WTC11 (cell line): ENCODE results near the gene ARHGAP15. TPM values are rescaled to one million over a fixed set of nuclear protein-coding genes. Genes with fewer than 3 reads are reported as not detected.

Experiments
- ATAC-seq: fragments of 200-7000 bp; cut with Tn5 transposase; 2 replicates; pipeline ENCODE4 v1.10.0; 2021; ENCODE audit warnings: mild to moderate bottlenecking, moderate library complexity
- CTCF ChIA-PET: fragments of 300-600 bp; sonication (Branson Sonifier 250); formaldehyde crosslinking; loops from one replicate; lab custom pipeline; 2021; ENCODE audit warnings: antibody characterized with exemption; lab: Charles Lee
- POLR2A ChIA-PET: fragments of 350-600 bp; sonication (Branson Sonifier 250); formaldehyde crosslinking; loops from one replicate; lab custom pipeline; 2021; ENCODE audit warnings: antibody characterized with exemption; lab: Charles Lee
- DNase-seq: peaks from one replicate; pipeline ENCODE4 v3.0.0; 2021; ENCODE audit warnings: low spot score
- H3K27ac Mint-ChIP-seq: 2 replicates; pipeline ENCODE4 v1.8.0; 2021; ENCODE audit warnings: mixed read lengths
- H3K27me3 Mint-ChIP-seq: 2 replicates; pipeline ENCODE4 v1.8.0; 2021; ENCODE audit warnings: low read depth, mild to moderate bottlenecking, moderate library complexity, mixed read lengths
- H3K36me3 Mint-ChIP-seq: 2 replicates; pipeline ENCODE4 v1.8.0; 2021; ENCODE audit warnings: mixed read lengths
- H3K4me1 Mint-ChIP-seq: 2 replicates; pipeline ENCODE4 v1.8.0; 2022; ENCODE audit warnings: mixed read lengths
- H3K4me3 Mint-ChIP-seq: 2 replicates; pipeline ENCODE4 v1.8.0; 2021; ENCODE audit warnings: mild to moderate bottlenecking, moderate library complexity, mixed read lengths
- H3K9me3 Mint-ChIP-seq: 2 replicates; pipeline ENCODE4 v1.8.0; 2021; ENCODE audit warnings: mixed read lengths
- ATF1 ChIP-seq: sonication (generic); formaldehyde crosslinking; IDR thresholded peaks from 2 replicates; pipeline ENCODE4 v1.8.1; 2023; ENCODE audit warnings: mild to moderate bottlenecking, moderate library complexity, missing genetic modification reagents
- CREM ChIP-seq: sonication (generic); formaldehyde crosslinking; IDR thresholded peaks from 2 replicates; pipeline ENCODE4 v1.8.1; 2022; ENCODE audit warnings: mild to moderate bottlenecking, missing genetic modification reagents, moderate library complexity
- EMX1 ChIP-seq: fragments of 250-450 bp; sonication (Bioruptor Pico); IDR thresholded peaks from 2 replicates; pipeline ENCODE4 v1.8.0; 2021; ENCODE audit warnings: mild to moderate bottlenecking
- FOXJ3 ChIP-seq: sonication (generic); formaldehyde crosslinking; IDR thresholded peaks from 2 replicates; pipeline ENCODE4 v1.9.0; 2021; ENCODE audit warnings: missing genetic modification reagents, mild to moderate bottlenecking, borderline replicate concordance
- RELA ChIP-seq: sonication (generic); formaldehyde crosslinking; IDR thresholded peaks from 2 replicates; pipeline ENCODE4 v1.8.1; 2022; ENCODE audit warnings: missing genetic modification reagents, mild to moderate bottlenecking, borderline replicate concordance
- RORB ChIP-seq: fragments of 250-450 bp; sonication (Bioruptor Pico); IDR thresholded peaks from 2 replicates; pipeline ENCODE4 v1.9.0; 2021; ENCODE audit warnings: mild to moderate bottlenecking
- TEAD1 ChIP-seq: sonication (generic); formaldehyde crosslinking; IDR thresholded peaks from 2 replicates; pipeline ENCODE4 v1.8.0; 2022; ENCODE audit warnings: mild to moderate bottlenecking, missing genetic modification reagents
- ZNF423 ChIP-seq: fragments of 250-450 bp; sonication (Bioruptor Pico); IDR thresholded peaks from 2 replicates; pipeline ENCODE4 v2.1.2; 2022; ENCODE audit warnings: mild to moderate bottlenecking, moderate library complexity
- total RNA-seq: library from RNA; stranded (reverse); gene quantifications from 3 replicates; pipeline ENCODE4 v1.2.3, GENCODE V29; 2021
- TF ChIP-seq, protein P1 (sequence below): sonication (generic); formaldehyde crosslinking; IDR thresholded peaks from 2 replicates; pipeline ENCODE4 v1.8.1; 2023; ENCODE audit warnings: mild to moderate bottlenecking, missing genetic modification reagents, borderline replicate concordance
- TF ChIP-seq, protein P2 (sequence below): sonication (generic); formaldehyde crosslinking; IDR thresholded peaks from 2 replicates; pipeline ENCODE4 v1.8.0; 2022; ENCODE audit warnings: missing genetic modification reagents
- TF ChIP-seq, protein P3 (sequence below): sonication (generic); formaldehyde crosslinking; IDR thresholded peaks from 2 replicates; pipeline ENCODE4 v1.8.1; 2022; ENCODE audit warnings: mild to moderate bottlenecking, moderate library complexity, missing genetic modification reagents
- TF ChIP-seq, protein P4 (sequence below): sonication (generic); formaldehyde crosslinking; IDR thresholded peaks from 2 replicates; pipeline ENCODE4 v1.8.1; 2023; ENCODE audit warnings: mild to moderate bottlenecking, missing genetic modification reagents
- TF ChIP-seq, protein P5 (sequence below): fragments of 250-450 bp; sonication (Bioruptor Pico); IDR thresholded peaks from 2 replicates; pipeline ENCODE4 v1.9.0; 2021; ENCODE audit warnings: mild to moderate bottlenecking
- TF ChIP-seq, protein P6 (sequence below): sonication (generic); formaldehyde crosslinking; conservative IDR thresholded peaks from 2 replicates; pipeline ENCODE4 v1.8.1; 2022; ENCODE audit warnings: mild to moderate bottlenecking, missing genetic modification reagents
- TF ChIP-seq, protein P7 (sequence below): fragments of 250-450 bp; sonication (Bioruptor Pico); conservative IDR thresholded peaks from 2 replicates; pipeline ENCODE4 v1.9.0; 2021; ENCODE audit warnings: mild to moderate bottlenecking
- TF ChIP-seq, protein P8 (sequence below): sonication (generic); formaldehyde crosslinking; IDR thresholded peaks from 2 replicates; pipeline ENCODE4 v1.8.1; 2022; ENCODE audit warnings: mild to moderate bottlenecking, missing genetic modification reagents, moderate library complexity, borderline replicate concordance

The ARHGAP15 gene
- total RNA-seq, 1 experiment from 2014 or later: 0.28 TPM

DNA sequence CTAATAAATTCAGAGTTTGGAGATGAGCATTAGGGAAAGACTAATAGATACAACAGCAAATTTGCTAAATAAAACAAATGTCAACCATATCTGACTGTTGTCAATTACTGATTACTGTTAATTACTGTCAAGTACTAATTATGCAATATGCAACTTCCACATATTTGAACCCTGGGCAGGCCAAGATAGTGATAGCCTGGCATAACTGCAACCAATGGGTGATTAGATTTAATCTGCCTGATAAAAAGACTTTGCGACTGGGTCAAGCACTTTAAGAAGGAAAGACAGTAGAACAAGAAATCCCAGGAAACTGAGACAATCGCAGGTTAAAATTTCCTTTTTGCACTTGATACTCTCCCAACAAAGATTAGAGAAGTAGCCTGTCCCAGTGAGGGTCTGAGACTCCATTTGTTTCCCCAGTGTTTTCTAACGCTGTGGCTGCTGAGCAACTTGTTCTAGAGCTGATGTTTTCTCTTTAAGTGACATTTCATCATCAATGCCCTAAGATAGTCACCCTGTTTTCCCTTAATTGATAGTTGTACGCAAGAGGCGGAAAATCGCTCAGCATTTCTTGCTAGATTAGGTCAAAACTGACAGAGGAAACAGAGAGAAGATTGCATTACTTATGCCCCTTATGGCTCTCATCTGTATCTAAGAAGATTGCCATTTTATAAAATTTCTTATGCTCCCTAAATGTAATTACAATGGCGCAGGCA is 17.8 kb downstream of the ARHGAP15 start (continued):
- TF ChIP-seq, protein P1, sequence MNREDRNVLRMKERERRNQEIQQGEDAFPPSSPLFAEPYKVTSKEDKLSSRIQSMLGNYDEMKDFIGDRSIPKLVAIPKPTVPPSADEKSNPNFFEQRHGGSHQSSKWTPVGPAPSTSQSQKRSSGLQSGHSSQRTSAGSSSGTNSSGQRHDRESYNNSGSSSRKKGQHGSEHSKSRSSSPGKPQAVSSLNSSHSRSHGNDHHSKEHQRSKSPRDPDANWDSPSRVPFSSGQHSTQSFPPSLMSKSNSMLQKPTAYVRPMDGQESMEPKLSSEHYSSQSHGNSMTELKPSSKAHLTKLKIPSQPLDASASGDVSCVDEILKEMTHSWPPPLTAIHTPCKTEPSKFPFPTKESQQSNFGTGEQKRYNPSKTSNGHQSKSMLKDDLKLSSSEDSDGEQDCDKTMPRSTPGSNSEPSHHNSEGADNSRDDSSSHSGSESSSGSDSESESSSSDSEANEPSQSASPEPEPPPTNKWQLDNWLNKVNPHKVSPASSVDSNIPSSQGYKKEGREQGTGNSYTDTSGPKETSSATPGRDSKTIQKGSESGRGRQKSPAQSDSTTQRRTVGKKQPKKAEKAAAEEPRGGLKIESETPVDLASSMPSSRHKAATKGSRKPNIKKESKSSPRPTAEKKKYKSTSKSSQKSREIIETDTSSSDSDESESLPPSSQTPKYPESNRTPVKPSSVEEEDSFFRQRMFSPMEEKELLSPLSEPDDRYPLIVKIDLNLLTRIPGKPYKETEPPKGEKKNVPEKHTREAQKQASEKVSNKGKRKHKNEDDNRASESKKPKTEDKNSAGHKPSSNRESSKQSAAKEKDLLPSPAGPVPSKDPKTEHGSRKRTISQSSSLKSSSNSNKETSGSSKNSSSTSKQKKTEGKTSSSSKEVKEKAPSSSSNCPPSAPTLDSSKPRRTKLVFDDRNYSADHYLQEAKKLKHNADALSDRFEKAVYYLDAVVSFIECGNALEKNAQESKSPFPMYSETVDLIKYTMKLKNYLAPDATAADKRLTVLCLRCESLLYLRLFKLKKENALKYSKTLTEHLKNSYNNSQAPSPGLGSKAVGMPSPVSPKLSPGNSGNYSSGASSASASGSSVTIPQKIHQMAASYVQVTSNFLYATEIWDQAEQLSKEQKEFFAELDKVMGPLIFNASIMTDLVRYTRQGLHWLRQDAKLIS: no peak
- TF ChIP-seq, protein P2, sequence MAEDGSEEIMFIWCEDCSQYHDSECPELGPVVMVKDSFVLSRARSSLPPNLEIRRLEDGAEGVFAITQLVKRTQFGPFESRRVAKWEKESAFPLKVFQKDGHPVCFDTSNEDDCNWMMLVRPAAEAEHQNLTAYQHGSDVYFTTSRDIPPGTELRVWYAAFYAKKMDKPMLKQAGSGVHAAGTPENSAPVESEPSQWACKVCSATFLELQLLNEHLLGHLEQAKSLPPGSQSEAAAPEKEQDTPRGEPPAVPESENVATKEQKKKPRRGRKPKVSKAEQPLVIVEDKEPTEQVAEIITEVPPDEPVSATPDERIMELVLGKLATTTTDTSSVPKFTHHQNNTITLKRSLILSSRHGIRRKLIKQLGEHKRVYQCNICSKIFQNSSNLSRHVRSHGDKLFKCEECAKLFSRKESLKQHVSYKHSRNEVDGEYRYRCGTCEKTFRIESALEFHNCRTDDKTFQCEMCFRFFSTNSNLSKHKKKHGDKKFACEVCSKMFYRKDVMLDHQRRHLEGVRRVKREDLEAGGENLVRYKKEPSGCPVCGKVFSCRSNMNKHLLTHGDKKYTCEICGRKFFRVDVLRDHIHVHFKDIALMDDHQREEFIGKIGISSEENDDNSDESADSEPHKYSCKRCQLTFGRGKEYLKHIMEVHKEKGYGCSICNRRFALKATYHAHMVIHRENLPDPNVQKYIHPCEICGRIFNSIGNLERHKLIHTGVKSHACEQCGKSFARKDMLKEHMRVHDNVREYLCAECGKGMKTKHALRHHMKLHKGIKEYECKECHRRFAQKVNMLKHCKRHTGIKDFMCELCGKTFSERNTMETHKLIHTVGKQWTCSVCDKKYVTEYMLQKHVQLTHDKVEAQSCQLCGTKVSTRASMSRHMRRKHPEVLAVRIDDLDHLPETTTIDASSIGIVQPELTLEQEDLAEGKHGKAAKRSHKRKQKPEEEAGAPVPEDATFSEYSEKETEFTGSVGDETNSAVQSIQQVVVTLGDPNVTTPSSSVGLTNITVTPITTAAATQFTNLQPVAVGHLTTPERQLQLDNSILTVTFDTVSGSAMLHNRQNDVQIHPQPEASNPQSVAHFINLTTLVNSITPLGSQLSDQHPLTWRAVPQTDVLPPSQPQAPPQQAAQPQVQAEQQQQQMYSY: no peak

DNA sequence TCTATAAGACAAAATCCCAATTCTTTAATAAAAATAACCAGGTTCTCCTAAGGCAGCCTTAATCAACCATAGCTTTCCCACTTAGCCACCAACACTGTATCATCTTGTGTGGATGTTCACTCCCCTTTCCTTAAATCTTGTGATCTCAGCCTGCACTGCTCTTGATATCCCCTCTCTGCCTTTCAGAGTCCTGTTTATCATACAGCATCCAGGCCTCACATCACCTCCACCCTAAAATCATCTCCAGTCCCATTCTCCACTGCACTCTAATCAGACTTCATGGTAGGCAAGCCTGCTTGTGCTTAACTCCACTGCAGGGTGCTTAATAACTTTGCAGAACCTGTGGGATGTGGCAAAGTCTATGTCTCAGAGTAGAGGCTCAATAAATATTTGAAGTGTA is 18.8 kb downstream of the ARHGAP15 start:
- no peak overlapping the region for H3K4me3 Mint-ChIP-seq
- ChIA-PET CTCF (interaction anchor here (1.3 kb wide), 1 partner anchor 112 kb away, joined by 5 read pairs; no protein-coding TSS in a partner anchor), POLR2A (no interaction called here)
- ATAC-seq (no peak), DNase-seq (no peak)
- TF ChIP-seq, protein P3, sequence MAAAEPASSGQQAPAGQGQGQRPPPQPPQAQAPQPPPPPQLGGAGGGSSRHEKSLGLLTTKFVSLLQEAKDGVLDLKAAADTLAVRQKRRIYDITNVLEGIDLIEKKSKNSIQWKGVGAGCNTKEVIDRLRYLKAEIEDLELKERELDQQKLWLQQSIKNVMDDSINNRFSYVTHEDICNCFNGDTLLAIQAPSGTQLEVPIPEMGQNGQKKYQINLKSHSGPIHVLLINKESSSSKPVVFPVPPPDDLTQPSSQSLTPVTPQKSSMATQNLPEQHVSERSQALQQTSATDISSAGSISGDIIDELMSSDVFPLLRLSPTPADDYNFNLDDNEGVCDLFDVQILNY: no peak
- no peak for TF ChIP-seq ZNF423 (CRISPR knock-in tag)
- no peak for TF ChIP-seq ATF1
- no peak for TF ChIP-seq TEAD1
- TF ChIP-seq CREM (CRISPR knock-in tag): no peak
- TF ChIP-seq, protein P4, sequence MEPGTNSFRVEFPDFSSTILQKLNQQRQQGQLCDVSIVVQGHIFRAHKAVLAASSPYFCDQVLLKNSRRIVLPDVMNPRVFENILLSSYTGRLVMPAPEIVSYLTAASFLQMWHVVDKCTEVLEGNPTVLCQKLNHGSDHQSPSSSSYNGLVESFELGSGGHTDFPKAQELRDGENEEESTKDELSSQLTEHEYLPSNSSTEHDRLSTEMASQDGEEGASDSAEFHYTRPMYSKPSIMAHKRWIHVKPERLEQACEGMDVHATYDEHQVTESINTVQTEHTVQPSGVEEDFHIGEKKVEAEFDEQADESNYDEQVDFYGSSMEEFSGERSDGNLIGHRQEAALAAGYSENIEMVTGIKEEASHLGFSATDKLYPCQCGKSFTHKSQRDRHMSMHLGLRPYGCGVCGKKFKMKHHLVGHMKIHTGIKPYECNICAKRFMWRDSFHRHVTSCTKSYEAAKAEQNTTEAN (CRISPR knock-in tag): no peak
- no peak for TF ChIP-seq FOXJ3 (CRISPR knock-in tag)
- TF ChIP-seq, protein P5, sequence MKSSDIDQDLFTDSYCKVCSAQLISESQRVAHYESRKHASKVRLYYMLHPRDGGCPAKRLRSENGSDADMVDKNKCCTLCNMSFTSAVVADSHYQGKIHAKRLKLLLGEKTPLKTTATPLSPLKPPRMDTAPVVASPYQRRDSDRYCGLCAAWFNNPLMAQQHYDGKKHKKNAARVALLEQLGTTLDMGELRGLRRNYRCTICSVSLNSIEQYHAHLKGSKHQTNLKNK (CRISPR knock-in tag): no peak
- no peak for TF ChIP-seq RELA
- TF ChIP-seq, protein P6, sequence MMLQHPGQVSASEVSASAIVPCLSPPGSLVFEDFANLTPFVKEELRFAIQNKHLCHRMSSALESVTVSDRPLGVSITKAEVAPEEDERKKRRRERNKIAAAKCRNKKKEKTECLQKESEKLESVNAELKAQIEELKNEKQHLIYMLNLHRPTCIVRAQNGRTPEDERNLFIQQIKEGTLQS (CRISPR knock-in tag): no peak
- TF ChIP-seq, protein P7, sequence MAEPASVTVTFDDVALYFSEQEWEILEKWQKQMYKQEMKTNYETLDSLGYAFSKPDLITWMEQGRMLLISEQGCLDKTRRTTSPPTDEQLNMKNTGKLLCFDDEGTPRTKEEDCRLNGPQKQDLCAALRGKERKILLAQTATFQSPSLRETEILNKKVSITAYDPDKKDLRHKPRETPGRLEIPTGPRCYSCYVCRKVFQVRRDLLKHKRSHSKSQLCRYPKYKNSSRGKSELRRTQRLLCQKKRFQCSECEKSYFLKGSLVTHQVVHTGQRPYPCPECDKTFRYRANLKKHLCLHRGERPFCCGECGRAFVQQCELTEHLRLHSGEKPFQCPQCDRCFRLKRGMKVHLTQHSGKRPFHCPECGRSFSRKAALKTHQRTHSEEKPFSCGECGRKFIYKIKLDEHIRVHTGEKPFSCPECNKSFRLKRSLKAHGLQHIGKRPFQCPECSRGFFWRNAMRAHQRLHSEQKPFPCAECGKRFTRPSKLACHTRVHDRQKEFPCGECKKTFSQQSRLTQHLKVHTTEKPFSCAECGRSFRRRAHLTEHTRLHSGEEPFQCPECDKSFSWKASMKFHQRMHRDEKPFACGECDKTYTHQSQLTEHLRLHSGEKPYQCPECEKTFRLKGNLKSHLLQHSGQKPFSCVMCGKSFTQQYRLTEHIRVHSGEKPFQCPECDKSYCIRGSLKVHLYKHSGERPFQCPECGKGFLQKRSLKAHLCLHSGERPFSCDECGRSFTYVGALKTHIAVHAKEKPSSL (CRISPR knock-in tag): no peak
- no peak for TF ChIP-seq EMX1 (CRISPR knock-in tag)
- TF ChIP-seq, protein P8, sequence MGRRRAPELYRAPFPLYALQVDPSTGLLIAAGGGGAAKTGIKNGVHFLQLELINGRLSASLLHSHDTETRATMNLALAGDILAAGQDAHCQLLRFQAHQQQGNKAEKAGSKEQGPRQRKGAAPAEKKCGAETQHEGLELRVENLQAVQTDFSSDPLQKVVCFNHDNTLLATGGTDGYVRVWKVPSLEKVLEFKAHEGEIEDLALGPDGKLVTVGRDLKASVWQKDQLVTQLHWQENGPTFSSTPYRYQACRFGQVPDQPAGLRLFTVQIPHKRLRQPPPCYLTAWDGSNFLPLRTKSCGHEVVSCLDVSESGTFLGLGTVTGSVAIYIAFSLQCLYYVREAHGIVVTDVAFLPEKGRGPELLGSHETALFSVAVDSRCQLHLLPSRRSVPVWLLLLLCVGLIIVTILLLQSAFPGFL (CRISPR knock-in tag): no peak
- no peak for TF ChIP-seq RORB (CRISPR knock-in tag)
- H3K9me3 Mint-ChIP-seq: no peaks in the 10 kb centered on the region
- no peaks in the 10 kb centered on the region for H3K36me3 Mint-ChIP-seq
- H3K4me1 Mint-ChIP-seq: peaks cover 10% of the 10 kb centered on the region
- H3K27me3 Mint-ChIP-seq: no peaks in the 10 kb centered on the region; the same call in 1 of the 2 replicates
- no peak overlapping the region for H3K27ac Mint-ChIP-seq
